ENCODE results near the gene CCDC87. TPM values are rescaled to one million over a fixed set of nuclear protein-coding genes. Genes with fewer than 3 reads are reported as not detected.
A peak's percentile ranks its signal among the peaks of the same experiment; 100 is the strongest.

CCDC87 gene
- total and polyA plus RNA-seq, 3 donors from 2014 or later, result 14.4 to 37.2 (median 26.3) TPM

- Histone ChIP-seq H3K36me3 (ENCODE audit: low read depth, missing control alignments) (no peaks in the 10 kb centered on the region), H3K27me3 (no peaks in the 10 kb centered on the region), H3K4me1 (peaks cover 13% of the 10 kb centered on the region), H3K4me3 (no peak overlapping the region), H3K9me3 (no peaks in the 10 kb centered on the region), H3K27ac (no peak overlapping the region)
- 91 to 93% methylated on average over 6 to 9 of the region's 9 CpGs for WGBS, 2 donors
- no peak for TF ChIP-seq CTCF (IDR thresholded peaks at IDR 0.05)
- no peak for TF ChIP-seq POLR2A (IDR thresholded peaks at IDR 0.05)
- DNase-seq, result no peak
- intact Hi-C loops (cut with DNase I; ENCODE audit: low total_unique reads), result no loop called here
These were observed 32.9 kb upstream of the CCDC87 start for GRCh38 chr11:66625752-66626149.

DNA sequence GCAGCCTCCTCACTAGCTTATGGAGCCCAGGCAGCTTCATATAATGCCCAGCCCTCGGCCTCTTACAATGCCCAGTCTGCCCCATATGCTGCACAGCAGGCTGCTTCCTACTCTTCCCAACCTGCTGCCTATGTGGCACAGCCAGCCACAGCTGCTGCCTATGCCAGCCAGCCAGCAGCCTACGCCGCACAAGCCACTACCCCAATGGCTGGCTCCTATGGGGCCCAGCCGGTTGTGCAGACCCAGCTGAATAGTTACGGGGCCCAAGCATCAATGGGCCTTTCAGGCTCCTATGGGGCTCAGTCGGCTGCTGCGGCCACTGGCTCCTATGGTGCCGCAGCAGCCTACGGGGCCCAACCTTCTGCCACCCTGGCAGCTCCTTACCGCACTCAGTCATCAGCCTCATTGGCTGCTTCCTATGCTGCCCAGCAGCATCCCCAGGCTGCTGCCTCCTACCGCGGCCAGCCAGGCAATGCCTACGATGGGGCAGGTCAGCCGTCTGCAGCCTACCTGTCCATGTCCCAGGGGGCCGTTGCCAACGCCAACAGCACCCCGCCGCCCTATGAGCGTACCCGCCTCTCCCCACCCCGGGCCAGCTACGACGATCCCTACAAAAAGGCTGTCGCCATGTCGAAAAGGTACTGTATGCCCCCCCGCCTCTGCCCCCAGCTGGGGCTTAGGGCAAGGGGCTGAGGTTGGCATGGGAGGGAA, 32.3 kb upstream of the CCDC87 start:
- intact Hi-C loops (cut with DNase I; ENCODE audit: low total_unique reads), result no loop called here
- Histone ChIP-seq H3K27ac (no peak overlapping the region), H3K4me3 (no peak overlapping the region), H3K9me3 (no peaks in the 10 kb centered on the region), H3K36me3 (ENCODE audit: low read depth, missing control alignments) (no peaks in the 10 kb centered on the region), H3K4me1 (peaks cover 17% of the 10 kb centered on the region), H3K27me3 (no peaks in the 10 kb centered on the region)
- 96 to 97% methylated on average over 17 to 26 of the region's 26 CpGs for WGBS, 2 donors
- TF ChIP-seq CTCF (IDR thresholded peaks at IDR 0.05), result no peak
- TF ChIP-seq POLR2A (IDR thresholded peaks at IDR 0.05), result no peak
- no peak for DNase-seq

- Histone ChIP-seq H3K27me3 (no peaks in the 10 kb centered on the region), H3K4me1 (peaks cover 22% of the 10 kb centered on the region), H3K36me3 (ENCODE audit: low read depth, missing control alignments) (no peaks in the 10 kb centered on the region), H3K27ac (no peak overlapping the region), H3K9me3 (no peaks in the 10 kb centered on the region), H3K4me3 (no peak overlapping the region)
- DNase-seq, result no peak
- no peak for TF ChIP-seq POLR2A (IDR thresholded peaks at IDR 0.05)
- no peak for TF ChIP-seq CTCF (IDR thresholded peaks at IDR 0.05)
- intact Hi-C loops (cut with DNase I; ENCODE audit: low total_unique reads), result no loop called here
- WGBS, 2 donors, result 72 to 88% methylated on average over 4 to 13 of the region's 16 CpGs
These were observed 31.6 kb upstream of the CCDC87 start for GRCh38 chr11:66624450-66624849.

GRCh38 chr11:66619080-66619554, 26.3 kb upstream of the CCDC87 start:
- H3K27ac ChIP-seq, result peak overlapping the region in 1 of 2 donors; percentile 98
- no peaks in the 10 kb centered on the region for H3K36me3 ChIP-seq (ENCODE audit: low read depth, missing control alignments)
- no peak overlapping the region for H3K4me3 ChIP-seq
- TF ChIP-seq POLR2A (IDR thresholded peaks at IDR 0.05) (no peak), CTCF (IDR thresholded peaks at IDR 0.05) (no peak)
- WGBS, 2 donors, result 43 to 58% methylated on average over 4 of the region's 4 CpGs
- intact Hi-C loops (cut with DNase I; ENCODE audit: low total_unique reads), result no loop called here
- H3K4me1 ChIP-seq, result peaks cover 38% of the 10 kb centered on the region
- H3K9me3 ChIP-seq, result no peaks in the 10 kb centered on the region
- no peaks in the 10 kb centered on the region for H3K27me3 ChIP-seq
- no peak for DNase-seq

All from testis (tissue), 3 donors.